Mammary epithelial cell (primary cell): ENCODE data around the gene ESRRB.

Experiments used
- CTCF ChIP-seq, 2 donors: IDR thresholded peaks in 1 of 2; conservative IDR thresholded peaks in 1 of 2; 2 replicates each; pipeline ENCODE4 v1.5.1; 2011 to 2012; ENCODE audit warnings: inconsistent platforms in 2 of 2, low read length in 2 of 2, mild to moderate bottlenecking in 2 of 2, control low read depth in 1 of 2, low read depth in 1 of 2; ENCODE audit not compliant: insufficient read depth in 1 of 2; ENCODE audit errors: extremely low read depth in 1 of 2
- EZH2 ChIP-seq: IDR thresholded peaks from 2 replicates; pipeline ENCODE4 v1.6.1; 2012; ENCODE audit warnings: low read length, inconsistent platforms, borderline replicate concordance

GRCh38 chr14:76408877-76409276, 32.9 kb downstream of the ESRRB start:
- TF ChIP-seq CTCF (conservative IDR thresholded peaks at IDR 0.05 in 1 of 2, IDR thresholded peaks at IDR 0.05 in 1 of 2; ENCODE audit: extremely low read depth in 1 of 2, insufficient read depth in 1 of 2, low read depth in 1 of 2, low read length in 2 of 2) = no peak
- no peak for TF ChIP-seq EZH2
